Suprapubic skin (tissue), 4 donors: ENCODE data around the gene WNK2. TPM values are rescaled to one million over a fixed set of nuclear protein-coding genes. Genes with fewer than 3 reads are reported as not detected.

Experiments used
- DNase-seq, 2 donors: peaks; one replicate each; pipeline ENCODE4 v3.0.0-alpha.2; 2019; ENCODE audit warnings: low spot score in 2 of 2
- H3K27ac ChIP-seq: fragments of 200-600 bp; sonication (generic); one replicate; pipeline ENCODE4 v1.5.1; 2019
- H3K27me3 ChIP-seq: fragments of 200-600 bp; sonication (generic); one replicate; pipeline ENCODE4 v1.5.1; 2019
- H3K36me3 ChIP-seq: fragments of 200-600 bp; sonication (generic); one replicate; pipeline ENCODE4 v1.5.1; 2019
- H3K4me1 ChIP-seq: fragments of 200-600 bp; sonication (generic); one replicate; pipeline ENCODE4 v1.5.1; 2019
- H3K4me3 ChIP-seq: fragments of 200-600 bp; sonication (generic); one replicate; pipeline ENCODE4 v1.5.1; 2019; ENCODE audit warnings: mild to moderate bottlenecking
- H3K9me3 ChIP-seq: fragments of 200-600 bp; sonication (generic); one replicate; pipeline ENCODE4 v1.5.1; 2019
- CTCF ChIP-seq, 2 donors: fragments of 200-600 bp in 1 of 2; fragments of 450-650 bp in 1 of 2; sonication (generic) in 1 of 2; IDR thresholded peaks; one replicate each; pipeline ENCODE4 v1.5.1; 2016 to 2019; ENCODE audit warnings: antibody characterized with exemption in 2 of 2, mild to moderate bottlenecking in 1 of 2, moderate library complexity in 1 of 2
- EP300 ChIP-seq: sonication (generic); formaldehyde crosslinking; IDR thresholded peaks from one replicate; pipeline ENCODE4 v1.6.1; 2017; ENCODE audit warnings: antibody characterized with exemption
- POLR2A ChIP-seq, 2 donors: fragments of 450-650 bp; IDR thresholded peaks; one replicate each; pipeline ENCODE4 v1.6.1; 2017; ENCODE audit warnings: antibody characterized with exemption in 2 of 2, mild to moderate bottlenecking in 2 of 2, moderate library complexity in 2 of 2
- POLR2AphosphoS5 ChIP-seq, 3 donors: sonication (generic); formaldehyde crosslinking; IDR thresholded peaks; one replicate each; pipeline ENCODE4 v1.6.1; 2017; ENCODE audit warnings: antibody characterized with exemption in 3 of 3
- WGBS: methylation state at CpG from one replicate; pipeline ENCODE4 v1.1.5; 2018; 5-methylcytosine and 5-hydroxymethylcytosine counted together
- total RNA-seq, 4 donors: library from RNA; depleted of rRNA; stranded (reverse); fragments of >200 nt; gene quantifications; one replicate each; pipeline ENCODE4 v1.1.0, GENCODE V29; 2016

The WNK2 gene
- total RNA-seq, 4 donors from 2014 or later, result 39.5 to 93.7 (median 45.3) TPM

- Histone ChIP-seq H3K4me3 (no peak overlapping the region), H3K27ac (no peak overlapping the region), H3K36me3 (no peaks in the 10 kb centered on the region), H3K9me3 (no peaks in the 10 kb centered on the region), H3K27me3 (no peaks in the 10 kb centered on the region), H3K4me1 (no peaks in the 10 kb centered on the region)
- TF ChIP-seq CTCF (IDR thresholded peaks at IDR 0.05), result no peak
- no peak for TF ChIP-seq POLR2AphosphoS5 (IDR thresholded peaks at IDR 0.05)
- TF ChIP-seq EP300, result no peak
- TF ChIP-seq POLR2A (IDR thresholded peaks at IDR 0.05), result no peak
- DNase-seq, result no peak
- WGBS, result 90% methylated on average over 7 of the region's 8 CpGs
Observed at GRCh38 chr9:93171261-93171990, 12.5 kb upstream of the WNK2 start.

DNA sequence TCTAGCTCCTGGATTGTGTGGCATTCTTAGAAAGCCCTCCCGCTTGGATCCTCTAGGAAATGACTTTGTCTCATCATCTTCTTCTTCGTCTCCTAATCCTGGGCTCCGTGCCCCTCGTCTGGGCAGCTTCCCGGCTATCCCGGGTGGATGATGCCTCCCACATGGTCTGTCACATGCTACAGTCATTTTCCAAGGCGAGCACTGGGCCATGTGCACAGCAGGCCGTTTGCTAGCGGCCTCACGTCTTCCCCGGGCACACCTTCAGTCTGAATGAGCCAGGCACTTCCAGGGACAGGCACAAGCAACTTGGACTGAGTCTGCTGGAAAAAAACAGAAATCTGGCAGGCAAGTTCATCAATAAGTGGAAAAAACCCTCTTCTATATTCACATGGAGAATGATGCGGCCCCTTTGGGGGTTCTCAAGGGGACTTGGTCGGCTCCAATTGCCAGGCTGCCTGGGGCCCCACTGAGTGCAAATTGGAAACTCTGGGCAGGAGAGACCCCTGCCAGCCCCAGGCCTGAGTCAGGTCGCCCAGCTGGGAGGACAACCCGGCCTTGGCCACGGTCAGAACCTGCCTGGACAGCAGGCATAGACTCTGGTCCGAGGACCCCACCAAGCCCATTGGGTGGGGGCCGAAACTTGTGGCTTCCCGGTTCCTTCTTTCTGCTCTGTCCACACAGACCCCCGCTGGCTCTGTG is 11.1 kb upstream of the WNK2 start:
- Histone ChIP-seq H3K4me1 (no peaks in the 10 kb centered on the region), H3K4me3 (no peak overlapping the region), H3K27me3 (no peaks in the 10 kb centered on the region), H3K9me3 (no peaks in the 10 kb centered on the region), H3K36me3 (no peaks in the 10 kb centered on the region), H3K27ac (no peak overlapping the region)
- DNase-seq, result no peak
- TF ChIP-seq POLR2AphosphoS5 (IDR thresholded peaks at IDR 0.05) (no peak), POLR2A (IDR thresholded peaks at IDR 0.05) (no peak), CTCF (IDR thresholded peaks at IDR 0.05) (no peak), EP300 (no peak)
- WGBS, result 82% methylated on average over 18 of the region's 20 CpGs

GRCh38 chr9:93173365-93174051 is 10.4 kb upstream of the WNK2 start:
- DNase-seq, result no peak
- no peak overlapping the region for H3K4me3 ChIP-seq
- H3K36me3 ChIP-seq, result no peaks in the 10 kb centered on the region
- H3K4me1 ChIP-seq, result no peaks in the 10 kb centered on the region
- WGBS, result 68% methylated on average over 10 of the region's 12 CpGs
- no peak overlapping the region for H3K27ac ChIP-seq
- TF ChIP-seq POLR2A (IDR thresholded peaks at IDR 0.05), result no peak
- TF ChIP-seq EP300, result no peak
- TF ChIP-seq POLR2AphosphoS5 (IDR thresholded peaks at IDR 0.05), result no peak
- no peak for TF ChIP-seq CTCF (IDR thresholded peaks at IDR 0.05)
- H3K27me3 ChIP-seq, result no peaks in the 10 kb centered on the region
- H3K9me3 ChIP-seq, result no peaks in the 10 kb centered on the region

GRCh38 chr9:93174976-93175375 is 9.0 kb upstream of the WNK2 start:
- no peak for DNase-seq
- Histone ChIP-seq H3K4me3 (no peak overlapping the region), H3K4me1 (no peaks in the 10 kb centered on the region), H3K36me3 (no peaks in the 10 kb centered on the region), H3K27ac (no peak overlapping the region), H3K27me3 (no peaks in the 10 kb centered on the region), H3K9me3 (no peaks in the 10 kb centered on the region)
- 63% methylated on average over 2 of the region's 3 CpGs for WGBS
- TF ChIP-seq POLR2A (IDR thresholded peaks at IDR 0.05), result no peak
- TF ChIP-seq CTCF (IDR thresholded peaks at IDR 0.05), result no peak
- TF ChIP-seq POLR2AphosphoS5 (IDR thresholded peaks at IDR 0.05), result no peak
- TF ChIP-seq EP300, result no peak

- H3K27ac ChIP-seq, result no peak overlapping the region
- H3K9me3 ChIP-seq, result no peaks in the 10 kb centered on the region
- 76% methylated on average over 6 of the region's 6 CpGs for WGBS
- TF ChIP-seq POLR2A (IDR thresholded peaks at IDR 0.05) (no peak), POLR2AphosphoS5 (IDR thresholded peaks at IDR 0.05) (no peak), EP300 (no peak), CTCF (IDR thresholded peaks at IDR 0.05) (no peak)
- no peak for DNase-seq
- peaks cover 2% of the 10 kb centered on the region for H3K27me3 ChIP-seq
- no peaks in the 10 kb centered on the region for H3K36me3 ChIP-seq
- no peak overlapping the region for H3K4me3 ChIP-seq
- no peaks in the 10 kb centered on the region for H3K4me1 ChIP-seq
Observed at GRCh38 chr9:93177676-93178075, 6.3 kb upstream of the WNK2 start.
